NCI-H187 treated with DMSO at 0.1 percent for 48 hours (cell line): ENCODE results near the gene TBC1D22A.

ENCODE experiments used
- DNase-seq: peaks from one replicate; lab custom pipeline; 2025; lab: John Stamatoyannopoulos, UW

Gene TBC1D22A

GRCh38 chr22:47059701-47060161 is 297.3 kb downstream of the TBC1D22A start:
- DNase-seq = no peak

DNA sequence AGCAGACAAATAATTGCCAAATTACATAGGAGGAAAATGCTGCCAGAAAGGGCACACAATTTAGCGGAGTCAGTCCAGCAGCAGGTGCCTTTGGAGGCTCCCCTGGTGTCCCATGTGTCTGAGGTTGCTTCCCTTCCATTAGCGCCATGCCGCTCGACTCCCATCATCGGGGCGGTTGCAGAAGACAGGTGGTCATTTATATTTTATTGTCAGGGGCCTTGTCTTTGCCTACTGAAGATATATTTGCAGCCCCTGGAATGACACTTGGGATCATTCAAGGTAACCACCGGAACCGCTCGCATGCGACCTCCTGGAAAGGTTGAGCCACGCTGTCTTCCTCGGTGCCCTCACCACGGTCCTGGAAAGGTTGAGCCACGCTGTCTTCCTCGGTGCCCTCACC is 298.3 kb downstream of the TBC1D22A start:
- no peak for DNase-seq

GRCh38 chr22:47061226-47061625 is 298.8 kb downstream of the TBC1D22A start:
- DNase-seq = no peak

GRCh38 chr22:47062126-47062525 is 299.7 kb downstream of the TBC1D22A start:
- DNase-seq = no peak

- DNase-seq = no peak
Measured at GRCh38 chr22:47063071-47063509, 300.6 kb downstream of the TBC1D22A start.

DNA sequence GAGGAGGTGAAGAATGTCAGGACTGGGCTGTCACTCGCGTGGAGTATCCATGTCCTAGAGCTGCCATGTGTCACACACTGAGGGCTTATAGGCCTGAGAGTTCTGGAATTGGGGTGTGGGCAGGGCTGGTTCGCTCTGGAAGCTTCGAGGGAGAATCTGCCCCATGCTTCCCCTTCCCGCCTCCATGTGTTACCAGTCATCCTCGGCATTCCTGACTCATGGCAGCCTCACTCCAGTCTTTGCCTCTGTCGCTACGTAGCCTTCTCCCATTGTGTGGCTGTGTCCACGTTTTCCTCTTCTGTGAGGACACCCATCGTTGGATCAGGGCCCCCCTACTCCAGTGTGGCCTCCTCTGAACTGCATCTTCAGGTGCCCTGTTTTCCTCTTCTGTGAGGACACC is 301.2 kb downstream of the TBC1D22A start:
- no peak for DNase-seq

DNA sequence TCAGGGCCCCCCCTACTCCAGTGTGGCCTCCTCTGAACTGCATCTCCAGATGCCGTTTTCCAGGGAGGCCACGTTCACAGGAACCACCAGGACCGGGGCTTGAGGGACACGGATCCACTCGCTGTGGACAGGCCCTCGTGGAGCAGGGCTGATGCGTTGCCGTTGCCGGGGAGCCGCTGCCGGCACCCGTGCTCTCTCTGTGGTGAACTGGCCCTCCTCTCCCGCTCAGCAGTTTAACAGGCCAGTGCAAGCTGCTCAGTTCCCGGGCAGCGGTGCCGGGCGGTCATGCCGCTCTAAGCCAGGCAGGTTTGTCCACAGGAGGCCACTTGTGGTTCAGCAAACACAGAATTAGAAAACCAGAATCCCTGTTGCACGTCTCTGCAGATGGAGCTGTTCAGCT is 301.6 kb downstream of the TBC1D22A start:
- DNase-seq = no peak

DNA sequence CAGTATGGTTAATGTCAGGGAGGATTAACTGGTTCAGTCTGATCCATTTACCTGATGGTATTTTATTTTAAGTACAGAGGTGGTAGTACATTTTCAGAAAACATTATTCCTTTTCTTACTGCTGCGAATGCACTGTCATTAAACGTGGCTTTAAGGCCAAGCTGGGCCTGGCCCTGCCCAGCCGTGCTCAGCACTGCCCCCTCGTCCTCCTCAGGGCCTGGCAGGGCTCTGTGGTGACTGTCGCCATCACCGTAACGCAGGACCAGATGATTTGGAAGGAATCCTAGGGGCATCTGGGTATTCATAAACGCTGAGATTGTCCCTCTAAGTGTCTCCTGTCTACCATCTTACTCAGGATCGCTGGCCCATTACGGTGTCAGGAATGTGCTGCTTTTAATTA is 302.0 kb downstream of the TBC1D22A start:
- DNase-seq = no peak

DNA sequence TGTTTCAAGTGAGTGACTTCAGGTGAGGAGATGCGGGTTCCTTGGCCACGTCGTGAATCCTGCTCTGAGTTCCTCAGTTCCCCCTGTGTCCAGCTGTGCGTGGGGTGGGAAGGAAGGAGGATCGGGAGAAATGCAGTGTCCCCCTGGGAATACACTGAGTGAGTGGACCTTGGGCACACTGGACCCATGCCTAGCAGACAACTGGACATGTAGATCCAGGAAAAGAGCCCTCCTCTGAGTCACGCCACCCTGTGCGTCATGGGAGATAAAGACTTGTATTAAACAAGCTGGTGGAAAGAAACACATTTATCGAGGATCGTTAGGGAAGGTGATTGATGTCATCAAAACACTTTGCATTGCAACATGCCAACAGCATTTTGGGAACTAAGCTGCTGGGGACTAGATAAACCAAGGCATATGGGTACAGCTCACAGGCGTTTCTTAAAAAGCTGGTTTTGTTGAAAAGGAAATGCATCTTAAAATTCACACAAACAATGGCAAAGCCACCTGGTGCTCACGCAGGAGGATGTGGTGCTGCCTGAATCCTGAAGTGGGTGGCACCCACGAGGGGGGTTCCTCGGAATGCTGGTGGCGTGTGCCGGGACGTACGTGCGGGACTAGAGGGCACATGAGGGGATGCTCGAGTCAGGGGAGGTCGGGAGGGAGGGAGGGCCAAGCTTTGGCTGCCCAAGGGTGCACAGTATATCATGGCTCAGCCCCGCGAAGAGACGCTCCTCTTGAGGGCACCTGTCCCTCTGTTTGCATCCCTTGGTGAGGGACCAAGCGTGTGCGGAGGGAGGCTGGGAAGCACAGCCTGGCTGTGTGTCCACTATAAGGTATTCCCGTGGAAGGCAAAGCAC is 303.5 kb downstream of the TBC1D22A start:
- no peak for DNase-seq

DNA sequence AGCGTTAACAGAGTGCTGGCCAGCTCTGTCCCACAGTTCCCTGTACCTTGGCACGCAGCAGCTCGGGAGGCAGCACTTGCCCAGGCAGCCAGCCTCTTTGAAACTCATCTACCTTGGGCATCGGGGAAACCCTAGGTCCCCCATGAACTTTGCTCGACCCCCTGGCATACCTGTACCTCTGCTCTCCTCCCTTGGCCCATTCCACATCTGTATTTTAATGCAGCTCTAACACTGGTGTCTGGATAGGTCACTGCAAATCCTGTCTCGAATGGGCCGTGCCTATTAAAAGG is 304.1 kb downstream of the TBC1D22A start:
- no peak for DNase-seq

DNA sequence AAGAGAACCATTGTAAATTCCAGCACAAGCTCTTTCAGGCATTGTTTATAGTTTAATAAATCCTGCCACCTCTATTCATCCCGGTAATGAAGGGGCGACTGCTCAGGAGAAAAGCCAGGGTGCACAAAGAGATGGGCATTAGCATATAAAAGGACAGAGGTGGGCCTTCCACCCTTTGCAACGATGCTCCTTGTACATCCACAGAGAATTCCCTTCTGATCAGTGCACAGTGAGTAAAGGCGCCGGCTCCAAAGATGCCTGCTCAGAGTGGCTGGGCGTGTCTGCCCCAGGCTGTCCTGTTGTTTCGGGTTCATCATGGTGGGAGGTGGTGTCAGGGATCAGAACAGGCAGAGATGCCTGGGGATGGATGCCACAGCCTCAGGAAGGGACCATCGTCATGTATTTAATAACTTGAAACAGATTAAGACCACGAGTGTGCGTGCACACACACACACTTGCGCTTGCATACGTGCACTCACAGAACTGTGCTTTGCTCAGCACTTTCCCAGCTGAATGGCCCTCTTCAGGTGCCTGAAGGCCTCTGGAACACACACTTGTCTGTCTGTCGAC is 305.0 kb downstream of the TBC1D22A start:
- DNase-seq = no peak

- DNase-seq = no peak
Measured at GRCh38 chr22:47067911-47068625, 305.6 kb downstream of the TBC1D22A start.

GRCh38 chr22:47068626-47068996 is 306.2 kb downstream of the TBC1D22A start:
- DNase-seq = no peak

DNA sequence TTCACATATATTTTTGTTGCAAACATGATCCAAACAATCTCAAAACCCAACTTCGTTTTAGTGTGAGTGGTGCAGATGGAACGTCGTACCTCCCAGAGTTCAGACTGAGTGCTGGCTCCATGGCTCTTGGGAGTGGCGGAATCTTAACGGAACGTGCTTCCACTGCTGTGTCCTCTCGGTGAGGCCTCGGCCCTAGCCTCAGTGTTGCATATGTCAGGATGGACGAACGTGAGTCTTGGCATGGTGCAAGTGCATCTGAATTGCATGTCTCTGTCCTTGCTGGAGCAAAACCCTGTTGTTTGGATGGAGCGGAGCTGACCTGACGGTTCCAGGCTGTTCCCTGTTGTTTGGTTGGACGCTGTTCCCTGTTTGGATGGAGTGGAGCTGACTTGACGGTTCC is 306.8 kb downstream of the TBC1D22A start:
- no peak for DNase-seq

GRCh38 chr22:47071078-47071806 is 308.8 kb downstream of the TBC1D22A start:
- no peak for DNase-seq

DNA sequence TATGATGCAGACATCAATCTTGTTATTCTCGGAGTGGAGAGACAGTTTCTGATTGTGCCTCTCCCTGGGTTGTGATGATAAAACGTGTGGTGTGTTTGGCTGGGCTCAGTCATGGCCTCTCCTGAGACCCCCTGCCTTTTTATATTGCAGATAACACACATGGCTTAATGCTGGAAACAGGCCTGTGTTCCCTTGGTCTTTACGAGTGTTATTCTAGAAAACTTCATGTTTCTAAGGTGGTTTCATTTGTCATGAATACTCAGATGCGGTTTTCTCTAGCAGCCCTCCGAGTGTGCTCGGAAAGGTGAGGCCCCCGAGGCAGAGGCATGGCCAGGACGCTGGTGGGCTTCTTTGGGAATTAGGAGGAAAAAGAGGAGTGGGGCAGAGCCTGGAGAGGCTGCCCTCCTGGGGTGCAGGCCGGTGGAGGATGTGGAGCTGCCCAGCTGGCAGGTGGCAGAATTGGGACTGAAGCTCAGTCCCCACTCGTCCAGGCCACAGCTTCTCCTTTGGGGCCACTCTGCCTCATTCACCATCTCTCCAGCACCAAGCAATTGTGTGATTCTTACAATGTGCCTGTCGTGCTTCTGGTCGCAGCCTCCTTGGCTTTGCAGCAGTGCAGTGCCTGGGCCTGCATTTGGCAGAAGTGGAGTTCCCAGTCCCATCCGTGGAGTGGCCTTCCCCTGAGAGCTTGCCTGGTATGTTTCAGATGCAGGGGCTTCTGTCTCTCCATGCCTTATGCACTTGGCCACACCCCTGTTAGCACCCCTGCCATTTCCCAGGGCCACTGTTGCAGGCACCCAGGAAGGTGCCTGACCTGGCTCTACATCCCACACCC is 309.6 kb downstream of the TBC1D22A start:
- no peak for DNase-seq

DNA sequence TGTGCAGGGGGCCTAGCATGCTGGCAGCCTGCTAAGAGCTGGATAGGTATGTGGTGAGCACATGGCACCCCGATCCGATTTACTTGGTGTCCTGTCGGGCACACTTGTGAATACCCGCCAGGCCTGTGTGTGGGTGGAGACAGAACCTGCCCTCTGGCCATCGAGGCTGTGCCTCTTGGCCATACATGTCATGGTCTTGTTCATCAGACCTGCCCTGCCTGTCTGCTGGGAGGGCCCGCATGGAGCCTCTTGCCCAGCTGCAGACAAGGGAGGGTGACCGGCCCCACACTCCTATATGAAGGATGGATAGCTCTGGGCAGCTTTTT is 310.2 kb downstream of the TBC1D22A start:
- no peak for DNase-seq

GRCh38 chr22:47073075-47073474 is 310.6 kb downstream of the TBC1D22A start:
- no peak for DNase-seq

GRCh38 chr22:47074105-47074504 is 311.7 kb downstream of the TBC1D22A start:
- DNase-seq = no peak

DNA sequence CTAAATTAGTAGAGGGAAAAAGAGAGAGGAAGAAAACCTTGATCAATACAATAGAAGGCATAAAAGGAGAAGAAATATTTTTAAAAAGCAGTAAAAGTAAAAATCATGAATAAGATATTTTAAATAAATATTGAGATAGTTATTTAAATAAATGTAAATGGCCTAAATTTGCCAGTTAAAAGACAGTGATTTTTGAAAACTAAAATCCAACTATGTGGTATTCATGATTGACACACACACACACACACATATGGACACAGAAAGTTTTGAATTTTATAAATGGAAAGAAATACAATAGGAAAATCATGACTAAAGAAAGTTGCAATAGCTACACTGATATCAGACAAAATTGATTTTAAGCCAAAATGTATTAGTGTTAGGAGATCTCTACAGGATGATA is 313.1 kb downstream of the TBC1D22A start:
- DNase-seq = no peak

- no peak for DNase-seq
Measured at GRCh38 chr22:47076758-47077157, 314.3 kb downstream of the TBC1D22A start.

- no peak for DNase-seq
Measured at GRCh38 chr22:47080100-47080499, 317.6 kb downstream of the TBC1D22A start.
